A673 (cell line): Measurements from ENCODE around the gene ABCC9. TPM values are rescaled to one million over a fixed set of nuclear protein-coding genes. Genes with fewer than 3 reads are reported as not detected.

Experiments
- BruUV-seq: library from RNA; stranded (reverse); fragments of 400-500 nt; replicated peaks from 2 replicates; lab custom pipeline; 2021; lab: Mats Ljungman, UMichigan
- CTCF ChIA-PET: fragments of 300-600 bp; sonication (Branson Sonifier 250); formaldehyde crosslinking; loops from one replicate; lab custom pipeline; 2022; ENCODE audit warnings: antibody characterized with exemption; lab: Charles Lee
- POLR2A ChIA-PET: fragments of 300-600 bp; sonication (Branson Sonifier 250); formaldehyde crosslinking; loops from one replicate; lab custom pipeline; 2022; ENCODE audit warnings: antibody characterized with exemption; ENCODE audit not compliant: low non-redundant PET; lab: Charles Lee
- DNase-seq: peaks from one replicate; pipeline ENCODE4 v3.0.0-alpha.2; 2015; ENCODE audit warnings: low spot score
- H3K27ac ChIP-seq: fragments of 200-600 bp; sonication (generic); 2 replicates; pipeline ENCODE4 v1.5.1; 2016; ENCODE audit warnings: mixed run types, low read depth, mild to moderate bottlenecking, mixed read lengths, antibody characterized with exemption, low read length; ENCODE audit not compliant: poor library complexity, severe bottlenecking
- H3K27me3 ChIP-seq: fragments of 200-600 bp; sonication (generic); replicated peaks from 2 replicates; pipeline ENCODE4 v1.6.1; 2017; ENCODE audit warnings: mixed run types, low read depth, mild to moderate bottlenecking, mixed read lengths, antibody characterized with exemption, low read length; ENCODE audit not compliant: insufficient read depth, poor library complexity
- H3K36me3 ChIP-seq: fragments of 200-600 bp; sonication (generic); 2 replicates; pipeline ENCODE4 v1.6.1; 2016; ENCODE audit warnings: mixed run types, mild to moderate bottlenecking, mixed read lengths, antibody characterized with exemption, low read length; ENCODE audit not compliant: insufficient read depth, poor library complexity, severe bottlenecking
- H3K4me1 ChIP-seq: fragments of 200-600 bp; sonication (generic); 2 replicates; pipeline ENCODE4 v1.6.1; 2017; ENCODE audit warnings: mixed run types, mild to moderate bottlenecking, mixed read lengths, antibody characterized with exemption, low read length; ENCODE audit not compliant: insufficient read depth, poor library complexity, severe bottlenecking
- H3K4me3 ChIP-seq: fragments of 200-600 bp; sonication (generic); 2 replicates; pipeline ENCODE4 v1.5.1; 2016; ENCODE audit warnings: low read depth, mixed run types, mild to moderate bottlenecking, mixed read lengths, low read length; ENCODE audit not compliant: poor library complexity, severe bottlenecking
- H3K9me3 ChIP-seq: fragments of 200-600 bp; sonication (generic); 2 replicates; pipeline ENCODE4 v1.6.1; 2016; ENCODE audit warnings: mixed run types, low read depth, mild to moderate bottlenecking, mixed read lengths, antibody characterized with exemption, low read length; ENCODE audit not compliant: poor library complexity, severe bottlenecking
- CTCF ChIP-seq: fragments of 300-800, 200-600 bp; sonication (generic); conservative IDR thresholded peaks from 2 replicates; pipeline ENCODE4 v1.5.1; 2017; ENCODE audit warnings: low read depth, mild to moderate bottlenecking, antibody characterized with exemption, low read length, moderate library complexity, mixed read lengths
- EZH2 ChIP-seq: fragments of 200-600 bp; sonication (generic); IDR thresholded peaks from 2 replicates; pipeline ENCODE4 v1.6.1; 2017; ENCODE audit warnings: borderline replicate concordance, low read depth, mild to moderate bottlenecking, mixed read lengths, antibody characterized with exemption, low read length; ENCODE audit not compliant: poor library complexity, severe bottlenecking
- intact Hi-C: fragments of 100-400 bp; cut with micrococcal nuclease; formaldehyde crosslinking; loops from one replicate; pipeline ENCODE4 v1.10.0; 2022; ENCODE audit not compliant: unreplicated experiment
- total RNA-seq: library from RNA; stranded (reverse); gene quantifications from 2 replicates; pipeline ENCODE4 v1.2.3, GENCODE V29; 2021

ABCC9 gene
- total RNA-seq, 1 experiment from 2014 or later = not detected

GRCh38 chr12:21826618-21826910 lies 114.7 kb downstream of the ABCC9 start:
- Histone ChIP-seq H3K4me3 (no peak overlapping the region), H3K27me3 (peaks cover 11% of the 10 kb centered on the region), H3K4me1 (no peaks in the 10 kb centered on the region), H3K27ac (no peak overlapping the region), H3K9me3 (no peaks in the 10 kb centered on the region), H3K36me3 (no peaks in the 10 kb centered on the region)
- TF ChIP-seq CTCF (no peak), EZH2 (no peak)
- POLR2A ChIA-PET = no interaction called here
- DNase-seq = no peak
- intact Hi-C loops = no loop called here
- CTCF ChIA-PET = no interaction called here
- no TSS peak for BruUV-seq

- BruUV-seq = no TSS peak
- H3K27me3 ChIP-seq = peaks cover 11% of the 10 kb centered on the region
- H3K9me3 ChIP-seq = no peaks in the 10 kb centered on the region
- ChIA-PET CTCF (no interaction called here), POLR2A (no interaction called here)
- intact Hi-C loops = no loop called here
- TF ChIP-seq EZH2 (no peak), CTCF (no peak)
- DNase-seq = no peak
- no peak overlapping the region for H3K27ac ChIP-seq
- H3K4me1 ChIP-seq = no peaks in the 10 kb centered on the region
- H3K36me3 ChIP-seq = no peaks in the 10 kb centered on the region
- H3K4me3 ChIP-seq = no peak overlapping the region
Measured at GRCh38 chr12:21825886-21826617, 115.2 kb downstream of the ABCC9 start.

- intact Hi-C loops = no loop called here
- TF ChIP-seq EZH2 = no peak
- no peak for TF ChIP-seq CTCF
- no peak overlapping the region for H3K27ac ChIP-seq
- H3K4me3 ChIP-seq = no peak overlapping the region
- no peak for DNase-seq
- CTCF ChIA-PET = no interaction called here
- peaks cover 18% of the 10 kb centered on the region for H3K27me3 ChIP-seq
- H3K4me1 ChIP-seq = no peaks in the 10 kb centered on the region
- no peaks in the 10 kb centered on the region for H3K9me3 ChIP-seq
- BruUV-seq = no TSS peak
- H3K36me3 ChIP-seq = no peaks in the 10 kb centered on the region
- POLR2A ChIA-PET = no interaction called here
Measured at GRCh38 chr12:21823581-21823980, 117.6 kb downstream of the ABCC9 start.
